K562 (cell line): ENCODE data around the gene LIG3. TPM values are rescaled to one million over a fixed set of nuclear protein-coding genes. Genes with fewer than 3 reads are reported as not detected.

ENCODE experiments used
- BHLHE40 ChIP-seq: IDR thresholded peaks from 2 replicates; pipeline ENCODE4 v1.6.1; 2011; ENCODE audit warnings: low read length, improper control_type of control experiment
- CC2D1A ChIP-seq: fragments of 450-650 bp; IDR thresholded peaks from 2 replicates; pipeline ENCODE4 v1.6.1; 2017; ENCODE audit warnings: mild to moderate bottlenecking
- CREB5 ChIP-seq: fragments of 250-450 bp; sonication (Bioruptor Pico); IDR thresholded peaks from 2 replicates; pipeline ENCODE4 v1.5.0; 2020; ENCODE audit warnings: mild to moderate bottlenecking
- DPF2 ChIP-seq: fragments of 450-650 bp; IDR thresholded peaks from 2 replicates; pipeline ENCODE4 v1.6.1; 2016
- FOSL1 ChIP-seq: fragments of 200-800 bp; sonication (Bioruptor generic); conservative IDR thresholded peaks from 2 replicates; pipeline ENCODE4 v1.6.1; 2016; ENCODE audit warnings: missing genetic modification characterization, missing compliant biosample characterization
- GABPB1 ChIP-seq: sonication (generic); formaldehyde crosslinking; IDR thresholded peaks from 2 replicates; pipeline ENCODE4 v1.8.0; 2022; ENCODE audit warnings: mild to moderate bottlenecking, missing genetic modification reagents
- GATA2 ChIP-seq: sonication (generic); formaldehyde crosslinking; IDR thresholded peaks from 2 replicates; pipeline ENCODE4 v1.4.0; 2020; ENCODE audit warnings: mild to moderate bottlenecking, missing genetic modification reagents
- HNRNPLL ChIP-seq: fragments of 200-400 bp; formaldehyde crosslinking; IDR thresholded peaks from 2 replicates; pipeline ENCODE4 v1.6.1; 2017; ENCODE audit warnings: low read length, low read depth, mild to moderate bottlenecking; ENCODE audit not compliant: poor library complexity, severe bottlenecking
- KDM1A ChIP-seq, 2 experiments: fragments of 450-650 bp; IDR thresholded peaks; 2 replicates each; pipeline ENCODE4 v1.6.1; 2016; ENCODE audit warnings: mild to moderate bottlenecking in 2 of 2
- MCM3 ChIP-seq: fragments of 450-650 bp; IDR thresholded peaks from 2 replicates; pipeline ENCODE4 v1.6.1; 2016
- MIER1 ChIP-seq: fragments of 450-650 bp; IDR thresholded peaks from 2 replicates; pipeline ENCODE4 v1.6.1; 2016; ENCODE audit warnings: antibody characterized with exemption, mild to moderate bottlenecking, low read depth
- MNT ChIP-seq, 2 experiments: fragments of 450-650 bp; conservative IDR thresholded peaks; 2 replicates each; pipeline ENCODE4 v1.6.1; 2017; ENCODE audit warnings: mild to moderate bottlenecking in 2 of 2, moderate library complexity in 2 of 2
- MYC ChIP-seq, 2 experiments: fragments of 250-450 bp in 1 of 2; sonication (Bioruptor Pico) in 1 of 2; IDR thresholded peaks; 2 replicates each; pipeline versions ENCODE4 v1.5.1 to v1.6.1; 2012 to 2021; ENCODE audit warnings: low read depth in 2 of 2, borderline replicate concordance in 1 of 2, improper control_type of control experiment in 1 of 2, low read length in 1 of 2, mild to moderate bottlenecking in 1 of 2, moderate library complexity in 1 of 2
- NBN ChIP-seq: fragments of 450-650 bp; IDR thresholded peaks from 2 replicates; pipeline ENCODE4 v1.6.1; 2016; ENCODE audit warnings: low read depth, mild to moderate bottlenecking
- NEUROD1 ChIP-seq: fragments of 150-350 bp; IDR thresholded peaks from 2 replicates; pipeline ENCODE4 v1.6.1; 2014; ENCODE audit warnings: borderline replicate concordance, low read length, low read depth; ENCODE audit not compliant: partially characterized antibody
- SMARCA4 ChIP-seq: fragments of 450-650 bp; IDR thresholded peaks from 2 replicates; pipeline ENCODE4 v1.6.1; 2016
- SMARCE1 ChIP-seq: fragments of 450-650 bp; IDR thresholded peaks from 2 replicates; pipeline ENCODE4 v1.7.1; 2016; ENCODE audit warnings: mild to moderate bottlenecking
- SREBF2 ChIP-seq: sonication (generic); formaldehyde crosslinking; IDR thresholded peaks from 2 replicates; pipeline ENCODE4 v1.4.0; 2020; ENCODE audit warnings: mild to moderate bottlenecking, missing genetic modification reagents
- TFE3 ChIP-seq: fragments of 450-650 bp; formaldehyde crosslinking; IDR thresholded peaks from 2 replicates; pipeline ENCODE4 v1.4.0; 2020; ENCODE audit warnings: mild to moderate bottlenecking, mixed read lengths
- TOE1 ChIP-seq, 2 experiments: fragments of 450-650 bp in 1 of 2; sonication (generic) in 1 of 2; formaldehyde crosslinking in 1 of 2; IDR thresholded peaks; 2 replicates each; pipeline versions ENCODE4 v1.7.1 to v1.8.0; 2016 to 2022; ENCODE audit warnings: borderline replicate concordance in 2 of 2, mild to moderate bottlenecking in 2 of 2, antibody characterized with exemption in 1 of 2, inconsistent platforms in 1 of 2, low read depth in 1 of 2, missing genetic modification reagents in 1 of 2, moderate library complexity in 1 of 2
- ZNF24 ChIP-seq: fragments of 450-650 bp; IDR thresholded peaks from 2 replicates; pipeline ENCODE4 v1.6.1; 2016
- polyA plus RNA-seq, 8 experiments: library from polyadenylated mRNA; depleted of rRNA in 4 of 8; stranded (reverse) in 5 of 8; unstranded in 3 of 8; fragments of >200 nt; fragmentation: Nextera tagmentation in 2 of 8; fragmentation: Illumina TruSeq in 1 of 8; extraction: Ambion mirVana in 2 of 8; extraction: Trizol in 1 of 8; gene quantifications; 2 replicates each; pipeline versions ENCODE4 v1.2.1 to v1.2.3, GENCODE V29; 2011 to 2014; ENCODE audit warnings: inconsistent platforms in 1 of 8, missing spikeins in 1 of 8
- total RNA-seq, 7 experiments: library from RNA; depleted of rRNA in 6 of 7; stranded (reverse); fragments of >200 nt in 6 of 7; fragmentation: Illumina TruSeq in 2 of 7; extraction: Trizol in 2 of 7; gene quantifications; 2 replicates each; pipeline versions ENCODE4 v1.2.1 to v1.2.3, GENCODE V29; 2011 to 2021; ENCODE audit warnings: low replicate concordance in 1 of 7

Gene LIG3
- total and polyA plus RNA-seq, 9 of the 15 experiments (the other 6 are each of a cell fraction or from before 2014, with no cell fraction given) = 7.6 to 75.0 (median 43.0) TPM

- TF ChIP-seq MYC (IDR thresholded peaks at IDR 0.05; ENCODE audit: low read depth, low read length) (peak; percentile 27; the same call in 1 of the 2 replicates), MYC (CRISPR knock-in tag; IDR thresholded peaks at IDR 0.05; ENCODE audit: borderline replicate concordance, low read depth) (no peak), MCM3 (no peak), MNT (conservative IDR thresholded peaks at IDR 0.05) (no peak), SMARCA4 (peak; percentile 56), TFE3 (CRISPR knock-in tag) (peak; percentile 91), CREB5 (no peak), FOSL1 (tag) (peak; percentile 90), SMARCE1 (peak; percentile 65; the same call in 1 of the 2 replicates), CC2D1A (no peak), ZNF24 (0 out of 2 replicates have a peak, but pooled peaks have one; percentile 36), DPF2 (peak; percentile 49), SREBF2 (CRISPR knock-in tag) (no peak), TOE1 (IDR thresholded peaks at IDR 0.05; ENCODE audit: borderline replicate concordance) (peak; percentile 74; the same call in 1 of the 2 replicates), TOE1 (CRISPR knock-in tag; IDR thresholded peaks at IDR 0.05; ENCODE audit: borderline replicate concordance, low read depth) (no peak), KDM1A (IDR thresholded peaks at IDR 0.05) (peak; percentile 62 to 76; a peak in 3 of 4 replicates), NBN (no peak), NEUROD1 (no peak), MIER1 (no peak), GABPB1 (CRISPR knock-in tag) (no peak), GATA2 (CRISPR knock-in tag) (0 out of 2 replicates have a peak, but pooled peaks have one; percentile 18), HNRNPLL (no peak), BHLHE40 (no peak)
Observed at GRCh38 chr17:34974794-34975785, 5.2 kb upstream of the LIG3 start (continued).
